Motor neuron (in vitro differentiated cells): ENCODE measurements around the gene NF1. TPM values are rescaled to one million over a fixed set of nuclear protein-coding genes. Genes with fewer than 3 reads are reported as not detected.
"Not testable (repeated sequence)": the region's sequence is repeated elsewhere in the genome, so short reads cannot be mapped to it uniquely, and the experiment has no call there.

Experiments used
- ATAC-seq, 8 experiments: fragments of 200-7000 bp; cut with Tn5 transposase; replicated peaks in 6 of 8; 2 replicates each; pipeline ENCODE4 v1.8.0; 2021; ENCODE audit warnings: mild to moderate bottlenecking in 8 of 8, moderate library complexity in 8 of 8
- H3K27ac ChIP-seq, 2 donors: fragments of 250-450 bp; sonication (Bioruptor Pico); 2 replicates each; pipeline ENCODE4 v1.9.0; 2021; ENCODE audit warnings: antibody characterized with exemption in 2 of 2, mild to moderate bottlenecking in 2 of 2, moderate library complexity in 1 of 2
- H3K4me1 ChIP-seq, 2 donors: fragments of 250-450 bp; sonication (Bioruptor Pico); replicated peaks in 1 of 2; 2 replicates each; pipeline ENCODE4 v1.6.1; 2021; ENCODE audit warnings: antibody characterized with exemption in 2 of 2, mild to moderate bottlenecking in 2 of 2, moderate library complexity in 1 of 2
- H3K4me3 ChIP-seq, 5 donors: fragments of 250-450 bp; sonication (Bioruptor Pico); 2 replicates each; pipeline ENCODE4 v1.9.0; 2021; ENCODE audit warnings: antibody characterized with exemption in 5 of 5, mild to moderate bottlenecking in 5 of 5, moderate library complexity in 4 of 5
- WGBS, 10 experiments: fragments of 450-650 bp; shearing (Covaris generic); methylation state at CpG; one replicate each; pipeline ENCODE4 v1.0.0; 2022; 5-methylcytosine and 5-hydroxymethylcytosine counted together
- in situ Hi-C, 9 experiments: fragments of 400-800 bp; cut with MboI; loops; one replicate each; pipeline ENCODE4 v1.15.0; 2021; ENCODE audit warnings: low sequenced_read_pairs in 9 of 9, low pct_unique_long_range_greater_than_20kb in 2 of 9; ENCODE audit not compliant: unreplicated experiment in 9 of 9
- total RNA-seq, 8 experiments: library from RNA; unstranded; fragments of 300-600 nt; gene quantifications; 2 replicates each; pipeline versions ENCODE4 v1.2.3 to v1.2.4, GENCODE V29; 2022

The NF1 gene
- total RNA-seq, 8 experiments from 2014 or later: 32.1 to 158 (median 50.6) TPM

DNA sequence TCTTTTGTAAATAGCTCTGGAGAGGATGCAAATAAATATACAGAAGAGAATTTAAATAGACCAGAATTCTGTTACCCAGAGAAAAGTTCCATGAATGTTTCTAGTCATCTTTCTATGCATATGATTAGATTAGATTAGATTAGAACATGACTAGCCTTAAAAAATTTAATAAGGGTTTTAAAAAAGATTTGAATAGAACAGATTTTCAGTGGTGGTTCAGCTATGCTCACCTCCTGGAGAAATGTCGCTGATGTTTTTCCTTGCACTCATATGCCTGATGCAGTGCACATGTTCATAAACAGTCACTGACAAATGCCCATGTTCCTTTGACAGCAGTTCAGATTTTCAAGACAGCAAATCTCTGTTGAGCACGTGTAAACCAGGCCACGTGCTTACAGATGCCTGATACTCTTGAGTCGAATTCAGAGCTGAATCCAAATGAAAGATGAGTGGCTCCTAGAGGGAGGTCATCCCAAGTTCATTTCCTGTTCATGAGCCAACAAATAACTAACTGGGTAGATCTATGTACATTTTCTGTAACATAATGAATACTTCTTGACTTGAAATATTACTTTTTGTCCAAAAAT lies 276.8 kb downstream of the NF1 start:
- 0 to 86% (median 58%) methylated on average over 1 to 4 of the region's 4 CpGs; no CpG with 5 or more reads in 1 of the 10 experiments for WGBS, 10 experiments
- peak in 3 of 8 experiments; percentile 84 to 90 (median 88) for ATAC-seq
- no peak overlapping the region for H3K4me3 ChIP-seq
- H3K4me1 ChIP-seq: no peaks in the 10 kb centered on the region
- no peak overlapping the region for H3K27ac ChIP-seq
- in situ Hi-C loops: no loop called here

DNA sequence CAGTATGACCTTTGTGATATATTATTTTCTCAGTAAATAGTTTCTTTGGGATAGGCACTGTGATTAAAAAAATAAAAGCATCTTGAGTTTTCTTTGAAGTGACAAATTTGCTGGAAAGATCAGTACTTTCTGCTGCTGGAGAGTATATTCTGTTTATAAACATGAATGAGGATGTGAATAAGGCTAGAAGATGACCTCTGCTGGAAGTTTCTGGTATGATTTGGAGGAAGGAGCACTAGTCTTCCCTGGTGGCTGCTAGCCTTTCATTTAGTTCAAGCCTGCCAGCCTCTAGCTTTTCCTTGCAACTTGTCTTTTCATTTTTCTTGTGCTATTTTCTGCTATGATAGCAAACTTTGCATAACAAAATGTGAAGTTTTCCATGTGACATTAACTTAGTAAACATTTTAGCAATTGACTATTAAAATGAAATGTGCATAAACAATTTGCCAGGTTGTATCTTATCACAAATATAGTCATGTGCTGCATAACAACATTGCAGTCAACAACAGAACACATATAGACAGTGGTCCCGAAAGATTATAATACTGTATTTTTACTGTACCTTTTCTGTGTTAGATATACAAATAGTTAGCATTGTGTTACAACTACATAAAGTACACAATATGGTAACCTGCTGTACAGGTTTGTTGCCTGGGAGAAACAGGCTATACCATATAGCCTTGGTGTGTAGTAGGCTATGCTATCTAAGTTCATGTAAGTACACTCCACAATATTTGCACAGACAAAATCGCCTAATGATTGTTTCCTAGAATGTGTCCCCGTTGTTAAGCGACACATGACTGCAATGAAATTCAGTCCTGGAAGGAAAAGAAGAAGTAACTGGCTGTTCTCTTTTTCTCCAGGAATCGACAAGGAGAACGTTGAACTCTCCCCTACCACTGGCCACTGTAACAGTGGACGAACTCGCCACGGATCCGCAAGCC lies 278.6 kb downstream of the NF1 start:
- H3K27ac ChIP-seq: no peak overlapping the region
- 89 to 100% (median 92%) methylated on average over 3 to 10 of the region's 10 CpGs; no CpG with 5 or more reads in 1 of the 10 experiments for WGBS, 10 experiments
- H3K4me3 ChIP-seq: no peak overlapping the region
- no peaks in the 10 kb centered on the region for H3K4me1 ChIP-seq
- ATAC-seq: peak in 4 of 8 experiments; percentile 33 to 81 (median 72)
- in situ Hi-C loops: no loop called here

DNA sequence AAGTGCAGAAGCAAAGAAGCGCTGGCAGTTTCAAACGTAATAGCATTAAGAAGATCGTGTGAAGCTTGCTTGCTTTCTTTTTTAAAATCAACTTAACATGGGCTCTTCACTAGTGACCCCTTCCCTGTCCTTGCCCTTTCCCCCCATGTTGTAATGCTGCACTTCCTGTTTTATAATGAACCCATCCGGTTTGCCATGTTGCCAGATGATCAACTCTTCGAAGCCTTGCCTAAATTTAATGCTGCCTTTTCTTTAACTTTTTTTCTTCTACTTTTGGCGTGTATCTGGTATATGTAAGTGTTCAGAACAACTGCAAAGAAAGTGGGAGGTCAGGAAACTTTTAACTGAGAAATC lies 279.3 kb downstream of the NF1 start:
- in situ Hi-C loops: no loop called here
- no peaks in the 10 kb centered on the region for H3K4me1 ChIP-seq
- no peak for ATAC-seq
- 61 to 100% (median 96%) methylated on average over 1 to 6 of the region's 6 CpGs for WGBS, 10 experiments
- no peak overlapping the region for H3K4me3 ChIP-seq
- no peak overlapping the region for H3K27ac ChIP-seq

DNA sequence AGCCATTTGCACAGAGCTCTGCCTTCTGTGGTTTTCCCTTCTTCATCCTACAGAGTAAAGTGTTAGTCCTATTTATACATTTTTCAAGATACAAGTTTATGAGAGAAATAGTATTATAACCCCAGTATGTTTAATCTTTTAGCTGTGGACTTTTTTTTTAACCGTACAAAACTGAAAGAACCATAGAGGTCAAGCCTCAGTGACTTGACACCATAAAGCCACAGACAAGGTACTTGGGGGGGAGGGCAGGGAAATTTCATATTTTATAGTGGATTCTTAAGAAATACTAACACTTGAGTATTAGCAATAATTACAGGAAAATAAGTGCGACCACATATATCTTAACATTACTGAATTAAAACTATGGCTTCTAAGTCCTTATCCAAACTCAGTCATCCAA lies 279.7 kb downstream of the NF1 start:
- no peaks in the 10 kb centered on the region for H3K4me1 ChIP-seq
- WGBS, 10 experiments: 83 to 100% (median 94%) methylated on average over 1 to 2 of the region's 2 CpGs

DNA sequence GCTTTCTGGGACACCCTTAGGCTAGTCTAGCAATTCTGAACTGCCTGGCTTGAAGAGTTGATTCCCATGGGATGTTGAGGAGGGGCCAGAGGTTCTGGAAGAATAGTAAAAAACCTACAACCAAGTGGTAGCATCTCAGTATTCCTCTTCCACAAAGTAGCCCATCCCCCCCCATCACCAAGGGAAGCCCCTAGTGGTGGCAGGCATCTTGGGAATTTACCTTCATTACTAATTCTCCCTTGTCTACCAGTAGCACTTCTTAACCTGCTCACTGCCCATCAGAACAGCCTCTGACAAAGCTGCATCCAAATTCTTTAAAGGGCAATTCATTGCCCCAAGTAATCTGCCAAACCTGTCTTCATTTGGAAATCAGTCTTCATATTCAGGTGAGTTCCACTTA lies 283.9 kb downstream of the NF1 start:
- no peak for ATAC-seq
- in situ Hi-C loops: loop anchor here in 2 of 9 experiments (25.0 kb wide), 1 partner anchor 134 kb away; no protein-coding TSS in a partner anchor
- no peak overlapping the region for H3K27ac ChIP-seq

More for the DNA sequence above, 279.7 kb downstream of the NF1 start:
- ATAC-seq: no peak
- Histone ChIP-seq H3K4me3 (no peak overlapping the region), H3K27ac (no peak overlapping the region)
- in situ Hi-C loops: no loop called here

DNA sequence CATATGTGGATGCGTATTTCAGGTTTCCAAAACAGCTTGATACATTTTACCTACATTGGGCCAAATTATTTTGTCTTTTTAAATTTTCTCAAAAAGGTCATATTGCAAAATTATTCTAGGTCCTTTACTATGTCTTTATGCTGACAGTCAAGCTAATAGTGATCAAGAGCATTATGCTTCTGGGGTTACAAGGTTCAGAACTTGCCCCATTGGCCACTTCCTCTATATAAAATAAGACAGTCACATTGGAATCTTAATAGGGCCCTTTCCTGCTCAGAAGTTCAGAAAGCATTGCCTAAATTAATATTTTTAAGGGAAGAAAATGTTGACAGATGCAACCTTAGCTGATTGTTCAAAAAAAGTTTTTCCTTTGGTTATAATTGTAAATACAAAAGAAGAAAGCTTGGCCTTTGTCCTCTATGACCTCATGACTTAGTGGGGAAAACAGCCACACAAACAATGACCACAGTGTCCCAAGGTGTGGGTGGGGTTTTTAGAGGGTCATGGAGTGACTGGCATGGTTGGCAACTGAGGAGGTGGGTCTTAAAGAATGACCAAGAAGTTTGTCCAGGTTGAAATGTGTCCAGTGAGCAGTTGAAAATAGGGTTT lies 284.9 kb downstream of the NF1 start:
- in situ Hi-C loops: loop anchor here in 2 of 9 experiments (25.0 kb wide), 1 partner anchor 133 kb away; no protein-coding TSS in a partner anchor
- Histone ChIP-seq H3K4me1 (no peaks in the 10 kb centered on the region), H3K4me3 (no peak overlapping the region), H3K27ac (no peak overlapping the region)
- WGBS, 10 experiments: 89 to 100% (median 96%) methylated on average over 1 of the region's 1 CpG; no CpG with 5 or more reads in 2 of the 10 experiments
- no peak for ATAC-seq

More for the DNA sequence above, 283.9 kb downstream of the NF1 start:
- Histone ChIP-seq H3K4me1 (no peaks in the 10 kb centered on the region), H3K4me3 (no peak overlapping the region)

DNA sequence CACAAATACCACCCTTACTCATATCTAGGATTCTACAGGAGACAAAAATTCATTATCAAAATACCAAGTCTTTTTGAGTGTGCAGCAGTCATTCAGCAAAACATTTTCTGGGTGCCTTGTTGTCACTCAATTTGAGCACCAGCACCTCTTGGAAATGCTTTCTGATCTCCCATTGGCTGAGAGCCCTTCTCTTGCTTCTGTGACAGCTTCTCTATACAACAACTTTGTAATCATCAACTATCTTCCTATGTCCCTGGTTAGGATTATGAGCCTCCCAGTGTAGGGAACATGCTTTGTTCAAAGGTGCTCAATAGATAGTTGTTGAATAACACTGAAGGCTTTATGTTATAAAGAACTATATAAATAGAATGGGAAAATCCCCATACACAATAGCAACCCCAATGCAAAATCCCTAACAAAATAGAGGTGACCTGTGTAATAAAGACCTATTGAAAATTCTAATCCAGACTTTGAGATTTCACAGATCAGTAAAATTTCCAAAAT lies 286.4 kb downstream of the NF1 start:
- in situ Hi-C loops: loop anchor here in 2 of 9 experiments (25.0 kb wide), 1 partner anchor 131 kb away; no protein-coding TSS in a partner anchor
- H3K27ac ChIP-seq: no peak overlapping the region
- ATAC-seq: no peak
- H3K4me1 ChIP-seq: no peaks in the 10 kb centered on the region
- no peak overlapping the region for H3K4me3 ChIP-seq

DNA sequence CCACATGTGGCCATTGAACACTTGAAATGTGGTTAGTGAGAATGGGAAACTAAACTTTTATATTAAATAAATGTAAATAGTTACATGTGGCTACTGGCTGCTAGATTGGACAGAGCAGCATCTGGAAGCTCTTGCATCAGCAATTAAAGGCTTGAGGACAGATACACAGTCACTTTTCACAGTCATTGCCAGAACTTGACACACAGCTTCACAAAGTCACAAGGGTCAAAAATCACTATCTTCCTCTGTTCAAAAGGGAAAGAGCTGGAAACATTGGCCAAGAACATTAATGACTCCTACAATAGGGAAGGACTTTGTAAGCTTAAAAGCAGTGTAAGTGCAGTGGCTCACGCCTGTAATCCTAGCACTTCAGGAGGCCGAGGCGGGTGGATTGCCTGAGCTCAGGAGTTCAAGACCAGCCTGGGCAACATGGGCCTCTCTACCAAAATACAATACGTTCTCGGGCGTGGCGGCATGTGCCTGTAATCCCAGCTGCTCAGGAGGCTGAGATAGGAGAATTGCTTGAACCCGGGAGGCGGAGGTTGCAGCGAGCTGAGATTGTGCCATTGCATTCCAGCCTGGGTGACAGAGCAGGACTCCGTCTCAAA lies 288.0 kb downstream of the NF1 start:
- not testable (repeated sequence) for H3K27ac ChIP-seq

DNA sequence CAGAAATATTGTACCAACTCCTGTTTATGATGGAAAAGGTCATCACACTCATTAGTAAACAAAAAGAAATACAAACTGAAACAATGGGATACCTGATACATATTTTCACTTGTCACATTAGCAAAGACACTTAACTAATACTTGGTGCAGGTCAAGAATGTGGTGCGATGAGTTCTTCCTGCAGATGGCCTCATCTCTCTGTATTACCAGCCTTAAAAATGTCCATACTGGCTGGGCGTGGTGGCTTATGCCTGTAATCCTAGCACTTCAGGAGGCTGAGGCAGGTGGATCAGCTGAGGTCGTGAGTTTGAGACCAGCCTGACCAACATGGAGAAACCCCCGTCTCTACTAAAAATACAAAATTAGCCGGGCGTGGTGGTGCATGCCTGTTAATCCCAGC lies 288.7 kb downstream of the NF1 start:
- H3K27ac ChIP-seq, H3K4me3 ChIP-seq, H3K4me1 ChIP-seq, ATAC-seq: not testable (repeated sequence)
- 67 to 100% (median 96%) methylated on average over 1 to 3 of the region's 6 CpGs; no CpG with 5 or more reads in 1 of the 10 experiments for WGBS, 10 experiments
- in situ Hi-C loops: loop anchor here in 2 of 9 experiments (25.0 kb wide), 1 partner anchor 129 kb away; no protein-coding TSS in a partner anchor

More for the DNA sequence above, 288.0 kb downstream of the NF1 start:
- in situ Hi-C loops: loop anchor here in 2 of 9 experiments (25.0 kb wide), 1 partner anchor 130 kb away; no protein-coding TSS in a partner anchor
- WGBS, 10 experiments: 90 to 100% (median 95%) methylated on average over 2 to 7 of the region's 11 CpGs; no CpG with 5 or more reads in 4 of the 10 experiments
- not testable (repeated sequence) for ATAC-seq, H3K4me1 ChIP-seq, H3K4me3 ChIP-seq

DNA sequence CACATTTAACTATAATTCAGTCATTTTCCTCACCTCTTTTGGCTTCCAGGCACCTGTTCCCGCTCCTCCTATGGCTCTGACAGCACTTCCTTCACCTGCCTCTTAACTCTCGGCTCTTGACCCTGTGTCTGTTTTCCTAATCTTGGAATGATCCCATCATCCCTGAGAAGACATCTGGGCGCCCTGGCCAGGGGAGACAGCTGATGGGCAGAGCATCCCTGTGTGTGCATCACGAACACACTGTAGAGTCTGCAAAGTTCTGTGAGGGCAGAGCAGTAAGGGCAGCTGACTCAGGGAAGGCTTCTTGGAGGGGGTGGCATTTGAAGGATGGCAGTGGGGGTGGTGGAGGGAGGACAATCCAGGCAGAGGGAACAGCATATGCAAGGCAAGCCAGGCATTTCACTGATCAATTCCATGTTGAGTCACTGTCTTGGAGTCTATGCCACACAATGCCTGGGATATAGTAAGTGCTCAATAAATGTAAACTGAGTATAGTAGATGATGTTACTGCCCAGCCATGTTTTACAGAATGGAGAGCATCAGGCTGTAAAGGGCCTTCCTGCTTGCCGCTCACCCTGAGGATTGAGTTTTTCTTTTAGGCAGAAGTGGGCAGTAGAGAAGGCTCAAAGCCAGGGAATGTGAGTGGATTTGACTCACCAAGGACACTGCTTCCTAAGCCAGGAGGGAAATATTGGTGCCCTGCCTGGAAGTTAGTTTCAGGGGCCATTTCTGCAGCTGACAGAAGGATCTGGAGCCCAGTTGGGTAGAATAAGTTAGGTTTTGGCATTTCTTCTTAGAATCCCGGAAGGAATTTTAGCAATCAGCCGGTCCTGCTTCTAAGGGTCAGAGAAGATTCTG lies 290.9 kb downstream of the NF1 start:
- no peak for ATAC-seq
- in situ Hi-C loops: loop anchor here in 2 of 9 experiments (25.0 kb wide), 1 partner anchor 127 kb away; no protein-coding TSS in a partner anchor
- WGBS, 10 experiments: 50 to 100% (median 98%) methylated on average over 1 to 4 of the region's 7 CpGs; no CpG with 5 or more reads in 2 of the 10 experiments
- H3K27ac ChIP-seq: no peak overlapping the region
- peaks cover 2 to 9% of the 10 kb centered on the region in 2 donors for H3K4me1 ChIP-seq
- H3K4me3 ChIP-seq: no peak overlapping the region

DNA sequence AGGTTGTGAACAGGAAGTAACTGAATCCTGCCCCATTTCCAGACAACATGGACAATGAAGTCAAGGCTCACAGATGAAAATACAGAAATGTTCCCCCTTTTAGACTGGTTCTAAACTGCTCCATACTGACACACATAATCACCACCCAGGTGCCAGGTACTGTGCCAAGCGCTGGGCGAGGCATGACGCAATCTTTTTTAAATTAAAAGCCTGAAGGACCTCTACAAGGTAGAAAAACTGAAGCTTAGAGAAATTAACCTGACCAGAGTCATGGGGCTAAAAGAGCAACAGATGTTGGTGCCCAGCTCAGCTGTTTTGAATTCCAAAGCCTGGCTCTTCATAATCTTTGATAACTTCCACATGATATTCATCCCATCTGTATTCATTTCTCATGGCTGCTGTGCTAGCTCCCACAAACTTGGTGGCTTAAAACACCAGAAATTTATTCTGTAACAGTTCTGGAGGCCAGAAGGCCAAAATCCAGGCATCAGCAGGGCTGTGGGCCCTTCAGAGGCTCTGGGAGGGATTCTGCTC lies 291.8 kb downstream of the NF1 start:
- in situ Hi-C loops: loop anchor here in 2 of 9 experiments (25.0 kb wide), 1 partner anchor 126 kb away; no protein-coding TSS in a partner anchor
- no peak for ATAC-seq
- peaks cover 7 to 13% of the 10 kb centered on the region in 2 donors for H3K4me1 ChIP-seq
- no peak overlapping the region for H3K27ac ChIP-seq
- WGBS, 10 experiments: 20 to 90% (median 83%) methylated on average over 2 to 3 of the region's 3 CpGs; no CpG with 5 or more reads in 5 of the 10 experiments
- H3K4me3 ChIP-seq: no peak overlapping the region
